ENCODE results near the gene PIM1. TPM values are rescaled to one million over a fixed set of nuclear protein-coding genes. Genes with fewer than 3 reads are reported as not detected.

PIM1 gene
- total RNA-seq, 1 experiment from 2014 or later = 8.9 TPM

GRCh38 chr6:37145443-37145842 lies 24.5 kb upstream of the PIM1 start:
- TF ChIP-seq CTCF (conservative IDR thresholded peaks at IDR 0.05; ENCODE audit: low read depth, low read length) = no peak
- peaks cover 32% of the 10 kb centered on the region for H3K4me1 ChIP-seq (ENCODE audit: insufficient read depth, low read length, poor library complexity, severe bottlenecking)
- ChIA-PET CTCF (no interaction called here), POLR2A (ENCODE audit: low non-redundant PET) (no interaction called here)
- no peaks in the 10 kb centered on the region for H3K36me3 ChIP-seq (ENCODE audit: insufficient read depth, low read length, poor library complexity, severe bottlenecking)
- H3K9me3 ChIP-seq (ENCODE audit: low read depth, low read length, poor library complexity, severe bottlenecking) = no peaks in the 10 kb centered on the region
- H3K27me3 ChIP-seq (replicated peaks; ENCODE audit: insufficient read depth, low read depth, low read length, poor library complexity) = no peaks in the 10 kb centered on the region
- no TSS peak for BruUV-seq (replicated peaks)
- intact Hi-C loops (cut with micrococcal nuclease; ENCODE audit: unreplicated experiment) = no loop called here
- H3K4me3 ChIP-seq (ENCODE audit: low read depth, low read length, poor library complexity, severe bottlenecking) = no peak overlapping the region
- no peak for DNase-seq (ENCODE audit: low spot score)
- H3K27ac ChIP-seq (ENCODE audit: low read depth, low read length, poor library complexity, severe bottlenecking) = no peak overlapping the region

GRCh38 chr6:37146735-37147157 lies 23.2 kb upstream of the PIM1 start:
- intact Hi-C loops (cut with micrococcal nuclease; ENCODE audit: unreplicated experiment) = no loop called here
- TF ChIP-seq CTCF (conservative IDR thresholded peaks at IDR 0.05; ENCODE audit: low read depth, low read length) = no peak
- no peak for TF ChIP-seq EZH2 (IDR thresholded peaks at IDR 0.05; ENCODE audit: borderline replicate concordance, low read depth, low read length, poor library complexity, severe bottlenecking)
- POLR2A ChIA-PET (ENCODE audit: low non-redundant PET) = no interaction called here
- no peak for DNase-seq (ENCODE audit: low spot score)
- no peak overlapping the region for H3K4me3 ChIP-seq (ENCODE audit: low read depth, low read length, poor library complexity, severe bottlenecking)
- BruUV-seq (replicated peaks) = no TSS peak
- no peak overlapping the region for H3K27ac ChIP-seq (ENCODE audit: low read depth, low read length, poor library complexity, severe bottlenecking)
- no peaks in the 10 kb centered on the region for H3K27me3 ChIP-seq (replicated peaks; ENCODE audit: insufficient read depth, low read depth, low read length, poor library complexity)
- H3K9me3 ChIP-seq (ENCODE audit: low read depth, low read length, poor library complexity, severe bottlenecking) = no peaks in the 10 kb centered on the region
- no peaks in the 10 kb centered on the region for H3K36me3 ChIP-seq (ENCODE audit: insufficient read depth, low read length, poor library complexity, severe bottlenecking)
- CTCF ChIA-PET = no interaction called here
- peaks cover 30% of the 10 kb centered on the region for H3K4me1 ChIP-seq (ENCODE audit: insufficient read depth, low read length, poor library complexity, severe bottlenecking)

- BruUV-seq (replicated peaks) = no TSS peak
- peaks cover 17% of the 10 kb centered on the region for H3K4me1 ChIP-seq (ENCODE audit: insufficient read depth, low read length, poor library complexity, severe bottlenecking)
- ChIA-PET CTCF (no interaction called here), POLR2A (ENCODE audit: low non-redundant PET) (no interaction called here)
- intact Hi-C loops (cut with micrococcal nuclease; ENCODE audit: unreplicated experiment) = no loop called here
- no peaks in the 10 kb centered on the region for H3K27me3 ChIP-seq (replicated peaks; ENCODE audit: insufficient read depth, low read depth, low read length, poor library complexity)
- no peak overlapping the region for H3K4me3 ChIP-seq (ENCODE audit: low read depth, low read length, poor library complexity, severe bottlenecking)
- H3K36me3 ChIP-seq (ENCODE audit: insufficient read depth, low read length, poor library complexity, severe bottlenecking) = no peaks in the 10 kb centered on the region
- no peaks in the 10 kb centered on the region for H3K9me3 ChIP-seq (ENCODE audit: low read depth, low read length, poor library complexity, severe bottlenecking)
- H3K27ac ChIP-seq (ENCODE audit: low read depth, low read length, poor library complexity, severe bottlenecking) = no peak overlapping the region
- TF ChIP-seq EZH2 (IDR thresholded peaks at IDR 0.05; ENCODE audit: borderline replicate concordance, low read depth, low read length, poor library complexity, severe bottlenecking) (no peak), CTCF (conservative IDR thresholded peaks at IDR 0.05; ENCODE audit: low read depth, low read length) (no peak)
- peak; percentile 76 for DNase-seq (ENCODE audit: low spot score)
These were observed 20.2 kb upstream of the PIM1 start for GRCh38 chr6:37149745-37150144.

Measured in A673 (cell line).